ENCODE data around the gene PSMB5.

- TF ChIP-seq ARID3A (IDR thresholded peaks at IDR 0.05; ENCODE audit: borderline replicate concordance, low read depth, low read length) (no peak), CTCF (IDR thresholded peaks at IDR 0.05 in 2 of 3, conservative IDR thresholded peaks at IDR 0.05 in 1 of 3; ENCODE audit: insufficient read depth in 2 of 3, low read depth in 1 of 3, low read length in 3 of 3) (no peak), SP1 (CRISPR knock-in tag; IDR thresholded peaks at IDR 0.05) (no peak), USF2 (CRISPR knock-in tag; IDR thresholded peaks at IDR 0.05) (no peak), ZNF239 (CRISPR knock-in tag; IDR thresholded peaks at IDR 0.05) (no peak), BCLAF1 (IDR thresholded peaks at IDR 0.05; ENCODE audit: borderline replicate concordance in 1 of 2, control insufficient read depth in 1 of 2, low read depth in 2 of 2, low read length in 1 of 2) (no peak), REST (IDR thresholded peaks at IDR 0.05; ENCODE audit: borderline replicate concordance) (no peak), REST (CRISPR knock-in tag; IDR thresholded peaks at IDR 0.05; ENCODE audit: low read depth) (no peak), ZNF3 (CRISPR knock-in tag; IDR thresholded peaks at IDR 0.05) (no peak), ZNF24 (IDR thresholded peaks at IDR 0.05) (no peak), CREM (IDR thresholded peaks at IDR 0.05; ENCODE audit: low read depth) (no peak), ZBTB17 (CRISPR knock-in tag; IDR thresholded peaks at IDR 0.05) (no peak), PATZ1 (CRISPR knock-in tag; IDR thresholded peaks at IDR 0.05; ENCODE audit: borderline replicate concordance) (no peak), YY1 (IDR thresholded peaks at IDR 0.05; ENCODE audit: borderline replicate concordance in 1 of 3, control insufficient read depth in 1 of 3, extremely low read depth in 1 of 3, insufficient read depth in 3 of 3, insufficient read length in 1 of 3, insufficient replicate concordance in 2 of 3, low read depth in 1 of 3, low read length in 2 of 3) (no peak)
Measured at GRCh38 chr14:23023795-23024152, 10.9 kb downstream of the PSMB5 start.
